ENCODE data around the gene TBC1D16.

The TBC1D16 gene

GRCh38 chr17:79934653-79934970 lies 101.1 kb downstream of the TBC1D16 start:
- no peak overlapping the region for H3K27ac ChIP-seq
- no peak for TF ChIP-seq CTCF (conservative IDR thresholded peaks at IDR 0.05)

GRCh38 chr17:79933863-79934652 lies 101.6 kb downstream of the TBC1D16 start:
- H3K27ac ChIP-seq: no peak overlapping the region
- no peak for TF ChIP-seq CTCF (conservative IDR thresholded peaks at IDR 0.05)

- no peak for TF ChIP-seq CTCF (conservative IDR thresholded peaks at IDR 0.05)
- no peak overlapping the region for H3K27ac ChIP-seq
Measured at GRCh38 chr17:79932451-79933306, 103.0 kb downstream of the TBC1D16 start.

GRCh38 chr17:79931817-79932309 lies 103.8 kb downstream of the TBC1D16 start:
- H3K27ac ChIP-seq: no peak overlapping the region
- no peak for TF ChIP-seq CTCF (conservative IDR thresholded peaks at IDR 0.05)

- TF ChIP-seq CTCF (conservative IDR thresholded peaks at IDR 0.05): no peak
- no peak overlapping the region for H3K27ac ChIP-seq
Measured at GRCh38 chr17:79930877-79931816, 104.5 kb downstream of the TBC1D16 start.

- no peak for TF ChIP-seq CTCF (conservative IDR thresholded peaks at IDR 0.05)
- peak overlapping the region; percentile 20; the same call in 1 of the 2 replicates for H3K27ac ChIP-seq
Measured at GRCh38 chr17:79930062-79930876, 105.4 kb downstream of the TBC1D16 start.
